GM12891 (cell line): Measurements from ENCODE around the gene MSMP.

ENCODE experiments used
- POLR2A ChIP-seq: IDR thresholded peaks from 2 replicates; pipeline ENCODE4 v1.6.1; 2011; ENCODE audit warnings: low read depth, low read length, control low read depth
- POLR2AphosphoS5 ChIP-seq: IDR thresholded peaks from 2 replicates; pipeline ENCODE4 v1.6.1; 2011; ENCODE audit warnings: low read depth, low read length, control low read depth
- TAF1 ChIP-seq: IDR thresholded peaks from 2 replicates; pipeline ENCODE4 v1.6.1; 2011; ENCODE audit warnings: low read depth, low read length, control low read depth

GRCh38 chr9:35748858-35749514 is 5.1 kb downstream of the MSMP start, which contains the start of the genes GBA2 and RGP1:
- no peak; the same call in 1 of the 2 replicates for TF ChIP-seq POLR2A
- no peak; the same call in none of the 2 replicates for TF ChIP-seq TAF1
- no peak for TF ChIP-seq POLR2AphosphoS5
